HG03196 (cell line): ENCODE results near the gene AATK.
"Not testable (repeated sequence)": the region's sequence is repeated elsewhere in the genome, so short reads cannot be mapped to it uniquely, and the experiment has no call there.

Source experiments
- ATAC-seq: cut with Tn5 transposase; IDR thresholded peaks from one replicate; pipeline ENCODE4 v1.9.1; 2021; ENCODE audit not compliant: unreplicated experiment

AATK gene

GRCh38 chr17:81093619-81094508 is 72.2 kb downstream of the AATK start:
- ATAC-seq: no peak

- ATAC-seq: no peak
These were observed 73.4 kb downstream of the AATK start for GRCh38 chr17:81092518-81093095.

- no peak for ATAC-seq
These were observed 74.1 kb downstream of the AATK start for GRCh38 chr17:81091774-81092517.

- no peak for ATAC-seq
These were observed 74.9 kb downstream of the AATK start for GRCh38 chr17:81091154-81091553.

- ATAC-seq: no peak
These were observed 75.5 kb downstream of the AATK start for GRCh38 chr17:81090361-81091136.

- ATAC-seq: no peak
These were observed 79.1 kb downstream of the AATK start for GRCh38 chr17:81086789-81087551.

- no peak for ATAC-seq
These were observed 80.6 kb downstream of the AATK start for GRCh38 chr17:81085420-81085911.

- no peak for ATAC-seq
These were observed 81.2 kb downstream of the AATK start for GRCh38 chr17:81084680-81085419.

GRCh38 chr17:81083125-81083765 is 82.8 kb downstream of the AATK start:
- ATAC-seq: no peak

- ATAC-seq: no peak
These were observed 83.6 kb downstream of the AATK start for GRCh38 chr17:81082177-81083073.

GRCh38 chr17:81081222-81082176 is 84.5 kb downstream of the AATK start:
- ATAC-seq: no peak

GRCh38 chr17:81080019-81080418 is 86.0 kb downstream of the AATK start:
- no peak for ATAC-seq

- not testable (repeated sequence) for ATAC-seq
These were observed 87.8 kb downstream of the AATK start for GRCh38 chr17:81078026-81078913.

- ATAC-seq: no peak
These were observed 89.8 kb downstream of the AATK start for GRCh38 chr17:81076141-81076679.

- ATAC-seq: no peak
These were observed 90.7 kb downstream of the AATK start for GRCh38 chr17:81075307-81075706.
